ENCODE data around the gene TTLL5. TPM values are rescaled to one million over a fixed set of nuclear protein-coding genes. Genes with fewer than 3 reads are reported as not detected.

The TTLL5 gene
- polyA plus RNA-seq, 3 donors, result 4.2 to 7.2 (median 4.7) TPM

DNA sequence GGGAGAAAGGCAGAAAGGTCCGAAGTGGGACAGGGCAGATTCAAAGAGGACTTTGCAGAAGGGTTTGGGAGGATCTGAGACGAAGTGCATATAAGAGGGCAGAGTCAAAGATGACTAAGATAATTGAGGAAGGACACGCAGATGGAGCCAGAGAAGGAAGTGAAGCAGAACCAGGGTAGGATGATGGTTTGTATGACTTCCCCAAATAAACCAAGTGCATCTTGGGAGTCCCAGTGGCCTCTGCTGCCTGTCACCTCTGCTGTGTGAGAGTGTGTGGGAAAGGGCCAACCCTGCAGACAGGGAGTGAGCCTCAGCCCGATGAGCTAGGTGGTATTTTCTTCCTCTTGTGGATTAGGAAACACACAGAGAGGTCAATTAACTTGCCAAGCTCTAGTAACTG lies 45.8 kb upstream of the TTLL5 start:
- peaks cover 10% of the 10 kb centered on the region for H3K79me2 ChIP-seq (ENCODE audit: insufficient read depth, low read length)
- no peaks in the 10 kb centered on the region for H3K36me3 ChIP-seq (replicated peaks in 1 of 2; ENCODE audit: control insufficient read depth in 1 of 2, insufficient read depth in 2 of 2, low read length in 2 of 2)
- H3K27ac ChIP-seq (ENCODE audit: low read depth in 1 of 2, low read length in 2 of 2), result peak overlapping the region; percentile 96 to 100
- H3K27me3 ChIP-seq (ENCODE audit: control insufficient read depth in 2 of 2, insufficient read depth in 2 of 2, low read length in 2 of 2), result no peaks in the 10 kb centered on the region
- intact Hi-C loops (cut with micrococcal nuclease), result loop anchor here (2.0 to 5.0 kb wide), 2 partner anchors 37 to 38 kb away; no protein-coding TSS in a partner anchor
- H3K4me1 ChIP-seq (ENCODE audit: control insufficient read depth in 1 of 2, insufficient read depth in 2 of 2, low read length in 2 of 2), result peaks cover 62 to 65% of the 10 kb centered on the region in 2 donors
- peaks cover 2 to 11% (median 7%) of the 10 kb centered on the region in 7 donors for H3K9me3 Mint-ChIP-seq
- H2AFZ ChIP-seq (ENCODE audit: insufficient read depth, low read depth, low read length, poor library complexity, severe bottlenecking), result no peak overlapping the region
- peaks cover 0 to 13% (median 1%) of the 10 kb centered on the region in 3 donors for H3K27me3 Mint-ChIP-seq (ENCODE audit: low read depth in 3 of 3)
- peak overlapping the region; percentile 80 for H3K9ac ChIP-seq (ENCODE audit: insufficient read depth, low read length, poor library complexity, severe bottlenecking)
- H3K9me3 ChIP-seq (replicated peaks in 1 of 2; ENCODE audit: control insufficient read depth in 1 of 2, insufficient read depth in 1 of 2, low read length in 2 of 2), result no peaks in the 10 kb centered on the region
- H3K4me2 ChIP-seq (replicated peaks; ENCODE audit: extremely low read depth, low read length, poor library complexity, severe bottlenecking), result peak overlapping the region; percentile 51
- WGBS (ENCODE audit: insufficient coverage), result 25% methylated on average over 3 of the region's 4 CpGs
- peaks cover 19 to 24% of the 10 kb centered on the region in 2 donors for H3K36me3 Mint-ChIP-seq
- peak overlapping the region in 1 of 2 donors; percentile 84 for H3K4me3 Mint-ChIP-seq
- H3K4me3 ChIP-seq (replicated peaks in 1 of 3; ENCODE audit: low read depth in 2 of 3, low read length in 3 of 3), result peak overlapping the region in 1 of 3 experiments; percentile 38
- peak overlapping the region; percentile 98 to 99 (median 99) for H3K27ac Mint-ChIP-seq
- H3K4me1 Mint-ChIP-seq, result peaks cover 59% of the 10 kb centered on the region
- H4K20me1 ChIP-seq (ENCODE audit: insufficient read depth, low read length), result no peaks in the 10 kb centered on the region
- peak; percentile 94 to 98 (median 98) for DNase-seq
- TF ChIP-seq, protein P1, sequence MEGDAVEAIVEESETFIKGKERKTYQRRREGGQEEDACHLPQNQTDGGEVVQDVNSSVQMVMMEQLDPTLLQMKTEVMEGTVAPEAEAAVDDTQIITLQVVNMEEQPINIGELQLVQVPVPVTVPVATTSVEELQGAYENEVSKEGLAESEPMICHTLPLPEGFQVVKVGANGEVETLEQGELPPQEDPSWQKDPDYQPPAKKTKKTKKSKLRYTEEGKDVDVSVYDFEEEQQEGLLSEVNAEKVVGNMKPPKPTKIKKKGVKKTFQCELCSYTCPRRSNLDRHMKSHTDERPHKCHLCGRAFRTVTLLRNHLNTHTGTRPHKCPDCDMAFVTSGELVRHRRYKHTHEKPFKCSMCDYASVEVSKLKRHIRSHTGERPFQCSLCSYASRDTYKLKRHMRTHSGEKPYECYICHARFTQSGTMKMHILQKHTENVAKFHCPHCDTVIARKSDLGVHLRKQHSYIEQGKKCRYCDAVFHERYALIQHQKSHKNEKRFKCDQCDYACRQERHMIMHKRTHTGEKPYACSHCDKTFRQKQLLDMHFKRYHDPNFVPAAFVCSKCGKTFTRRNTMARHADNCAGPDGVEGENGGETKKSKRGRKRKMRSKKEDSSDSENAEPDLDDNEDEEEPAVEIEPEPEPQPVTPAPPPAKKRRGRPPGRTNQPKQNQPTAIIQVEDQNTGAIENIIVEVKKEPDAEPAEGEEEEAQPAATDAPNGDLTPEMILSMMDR (IDR thresholded peaks at IDR 0.05), result no peak

DNA sequence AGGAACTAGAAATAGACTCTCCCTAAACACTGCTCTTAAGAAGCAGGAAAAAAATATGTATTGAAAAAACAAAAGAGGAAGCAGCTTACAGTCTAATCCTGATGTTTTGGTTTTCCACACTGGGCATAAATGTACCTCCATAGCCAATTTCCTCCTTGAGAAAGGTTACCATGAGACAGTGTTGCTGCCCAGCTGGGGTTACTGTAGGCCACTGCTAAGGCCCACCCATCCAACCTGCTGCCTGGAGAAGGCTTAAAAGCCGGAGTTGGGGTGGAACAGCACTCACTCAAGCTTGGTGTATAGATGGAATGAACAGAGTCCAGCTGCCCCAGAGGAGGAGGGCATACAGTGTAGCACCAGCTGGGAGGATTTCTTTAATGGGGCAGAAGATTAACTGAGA lies 41.5 kb upstream of the TTLL5 start:
- WGBS (ENCODE audit: insufficient coverage), result no CpG with 5 or more reads among the region's 1 CpG
- no peaks in the 10 kb centered on the region for H3K9me3 ChIP-seq (replicated peaks in 1 of 2; ENCODE audit: control insufficient read depth in 1 of 2, insufficient read depth in 1 of 2, low read length in 2 of 2)
- no peaks in the 10 kb centered on the region for H3K27me3 ChIP-seq (ENCODE audit: control insufficient read depth in 2 of 2, insufficient read depth in 2 of 2, low read length in 2 of 2)
- H3K79me2 ChIP-seq (ENCODE audit: insufficient read depth, low read length), result peaks cover 5% of the 10 kb centered on the region
- H3K4me1 Mint-ChIP-seq, result peaks cover 26% of the 10 kb centered on the region
- intact Hi-C loops (cut with micrococcal nuclease), result loop anchor here (5.0 kb wide), 1 partner anchor 33 kb away; no protein-coding TSS in a partner anchor
- H3K27ac ChIP-seq (ENCODE audit: low read depth in 1 of 2, low read length in 2 of 2), result no peak overlapping the region
- H3K4me3 ChIP-seq (replicated peaks in 1 of 3; ENCODE audit: low read depth in 2 of 3, low read length in 3 of 3), result no peak overlapping the region
- H4K20me1 ChIP-seq (ENCODE audit: insufficient read depth, low read length), result peaks cover 3% of the 10 kb centered on the region
- peaks cover 25 to 30% of the 10 kb centered on the region in 2 donors for H3K4me1 ChIP-seq (ENCODE audit: control insufficient read depth in 1 of 2, insufficient read depth in 2 of 2, low read length in 2 of 2)
- TF ChIP-seq, protein P1 (IDR thresholded peaks at IDR 0.05), result no peak
- H3K36me3 ChIP-seq (replicated peaks in 1 of 2; ENCODE audit: control insufficient read depth in 1 of 2, insufficient read depth in 2 of 2, low read length in 2 of 2), result peaks cover 0 to 2% of the 10 kb centered on the region in 2 donors
- peak overlapping the region in 3 of 7 donors; percentile 1 to 22 (median 17) for H3K27ac Mint-ChIP-seq
- no peak overlapping the region for H2AFZ ChIP-seq (ENCODE audit: insufficient read depth, low read depth, low read length, poor library complexity, severe bottlenecking)
- no peak overlapping the region for H3K4me3 Mint-ChIP-seq
- no peak for DNase-seq
- H3K27me3 Mint-ChIP-seq (ENCODE audit: low read depth in 3 of 3), result peaks cover 0 to 5% (median 1%) of the 10 kb centered on the region in 3 donors
- no peak overlapping the region for H3K9ac ChIP-seq (ENCODE audit: insufficient read depth, low read length, poor library complexity, severe bottlenecking)
- H3K9me3 Mint-ChIP-seq, result peaks cover under 1 to 8% (median 1%) of the 10 kb centered on the region in 7 donors
- H3K4me2 ChIP-seq (replicated peaks; ENCODE audit: extremely low read depth, low read length, poor library complexity, severe bottlenecking), result no peak overlapping the region
- peaks cover 15 to 21% of the 10 kb centered on the region in 2 donors for H3K36me3 Mint-ChIP-seq

All from CD14-positive monocyte (primary cell).